Measurements from ENCODE around the gene COL13A1.

The COL13A1 gene

DNA sequence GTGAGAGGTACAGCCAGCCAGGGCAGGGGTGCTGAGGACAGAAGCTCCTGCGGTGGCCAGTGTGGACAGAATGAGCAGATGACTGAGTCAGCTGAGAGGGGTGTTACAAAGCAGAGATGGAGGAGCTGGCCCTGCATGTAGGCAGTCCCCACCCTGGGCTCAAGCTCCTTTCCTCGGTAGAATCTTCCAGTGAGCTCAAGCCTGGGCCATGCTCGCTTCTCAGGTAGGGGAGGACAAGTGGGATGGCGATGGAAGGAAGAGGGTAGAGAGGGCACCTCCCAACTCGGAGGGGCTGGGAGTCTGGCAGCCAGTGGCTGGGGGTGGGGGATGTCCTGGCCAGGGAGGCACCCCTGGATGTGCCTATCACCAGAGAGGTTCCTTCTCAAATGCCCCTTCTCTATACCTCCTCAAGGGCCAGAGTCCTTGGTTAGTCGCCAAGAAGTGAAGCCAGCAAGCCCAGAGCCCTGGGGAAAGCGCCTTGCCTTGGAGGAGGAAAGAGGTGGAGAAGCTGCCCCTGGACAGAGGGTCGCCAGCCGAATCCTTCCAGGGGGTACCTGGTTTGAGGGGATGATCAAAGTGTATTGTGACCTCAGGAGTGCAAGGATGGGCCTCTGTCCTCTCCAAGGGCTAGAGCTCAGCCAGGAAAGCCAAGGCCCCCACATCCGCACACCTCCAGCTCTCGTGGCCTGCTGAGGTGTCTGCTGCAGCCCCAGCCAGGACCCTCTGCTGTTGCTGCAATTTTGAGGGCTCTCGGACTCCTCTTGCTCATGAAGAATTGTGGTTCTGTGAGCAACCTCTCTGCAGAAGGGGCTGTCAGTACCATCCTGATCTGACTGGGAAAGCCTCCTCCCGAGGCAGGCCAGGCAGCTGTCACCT lies 162.4 kb downstream of the COL13A1 start:
- Histone ChIP-seq H3K27me3 (no peaks in the 10 kb centered on the region), H3K4me1 (peaks cover 0 to 9% (median 3%) of the 10 kb centered on the region in 4 donors), H3K9me3 (no peaks in the 10 kb centered on the region), H3K4me3 (no peak overlapping the region), H3K27ac (no peak overlapping the region), H3K36me3 (no peaks in the 10 kb centered on the region)
- DNase-seq, result no peak
- intact Hi-C loops (cut with DNase I; ENCODE audit: low total_unique reads), result no loop called here
- TF ChIP-seq, protein P1, sequence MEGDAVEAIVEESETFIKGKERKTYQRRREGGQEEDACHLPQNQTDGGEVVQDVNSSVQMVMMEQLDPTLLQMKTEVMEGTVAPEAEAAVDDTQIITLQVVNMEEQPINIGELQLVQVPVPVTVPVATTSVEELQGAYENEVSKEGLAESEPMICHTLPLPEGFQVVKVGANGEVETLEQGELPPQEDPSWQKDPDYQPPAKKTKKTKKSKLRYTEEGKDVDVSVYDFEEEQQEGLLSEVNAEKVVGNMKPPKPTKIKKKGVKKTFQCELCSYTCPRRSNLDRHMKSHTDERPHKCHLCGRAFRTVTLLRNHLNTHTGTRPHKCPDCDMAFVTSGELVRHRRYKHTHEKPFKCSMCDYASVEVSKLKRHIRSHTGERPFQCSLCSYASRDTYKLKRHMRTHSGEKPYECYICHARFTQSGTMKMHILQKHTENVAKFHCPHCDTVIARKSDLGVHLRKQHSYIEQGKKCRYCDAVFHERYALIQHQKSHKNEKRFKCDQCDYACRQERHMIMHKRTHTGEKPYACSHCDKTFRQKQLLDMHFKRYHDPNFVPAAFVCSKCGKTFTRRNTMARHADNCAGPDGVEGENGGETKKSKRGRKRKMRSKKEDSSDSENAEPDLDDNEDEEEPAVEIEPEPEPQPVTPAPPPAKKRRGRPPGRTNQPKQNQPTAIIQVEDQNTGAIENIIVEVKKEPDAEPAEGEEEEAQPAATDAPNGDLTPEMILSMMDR (IDR thresholded peaks at IDR 0.05), result no peak

DNA sequence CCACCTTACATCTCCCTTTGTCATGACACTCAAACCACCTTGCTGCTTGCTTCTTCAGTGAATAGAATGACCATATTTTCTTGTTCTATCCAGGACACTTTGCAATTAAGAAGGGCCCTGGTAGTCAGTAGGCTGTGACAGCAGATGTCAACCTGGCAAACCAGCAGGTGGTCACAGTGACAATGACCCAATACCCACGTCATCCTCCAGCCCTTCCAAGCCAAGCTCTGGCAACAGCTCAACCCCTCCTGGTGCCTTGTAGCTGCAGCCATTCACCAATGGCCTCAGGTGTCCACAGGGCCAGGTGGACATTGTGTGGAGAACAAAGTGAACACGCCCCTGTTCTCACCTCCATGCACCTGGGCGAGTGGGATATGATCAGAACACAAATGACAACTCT lies 163.4 kb downstream of the COL13A1 start:
- intact Hi-C loops (cut with DNase I; ENCODE audit: low total_unique reads), result no loop called here
- peaks cover 0 to 9% (median 3%) of the 10 kb centered on the region in 4 donors for H3K4me1 ChIP-seq
- H3K36me3 ChIP-seq, result no peaks in the 10 kb centered on the region
- TF ChIP-seq, protein P1 (IDR thresholded peaks at IDR 0.05), result no peak
- DNase-seq, result no peak
- no peaks in the 10 kb centered on the region for H3K27me3 ChIP-seq
- no peaks in the 10 kb centered on the region for H3K9me3 ChIP-seq
- no peak overlapping the region for H3K4me3 ChIP-seq
- H3K27ac ChIP-seq, result no peak overlapping the region

DNA sequence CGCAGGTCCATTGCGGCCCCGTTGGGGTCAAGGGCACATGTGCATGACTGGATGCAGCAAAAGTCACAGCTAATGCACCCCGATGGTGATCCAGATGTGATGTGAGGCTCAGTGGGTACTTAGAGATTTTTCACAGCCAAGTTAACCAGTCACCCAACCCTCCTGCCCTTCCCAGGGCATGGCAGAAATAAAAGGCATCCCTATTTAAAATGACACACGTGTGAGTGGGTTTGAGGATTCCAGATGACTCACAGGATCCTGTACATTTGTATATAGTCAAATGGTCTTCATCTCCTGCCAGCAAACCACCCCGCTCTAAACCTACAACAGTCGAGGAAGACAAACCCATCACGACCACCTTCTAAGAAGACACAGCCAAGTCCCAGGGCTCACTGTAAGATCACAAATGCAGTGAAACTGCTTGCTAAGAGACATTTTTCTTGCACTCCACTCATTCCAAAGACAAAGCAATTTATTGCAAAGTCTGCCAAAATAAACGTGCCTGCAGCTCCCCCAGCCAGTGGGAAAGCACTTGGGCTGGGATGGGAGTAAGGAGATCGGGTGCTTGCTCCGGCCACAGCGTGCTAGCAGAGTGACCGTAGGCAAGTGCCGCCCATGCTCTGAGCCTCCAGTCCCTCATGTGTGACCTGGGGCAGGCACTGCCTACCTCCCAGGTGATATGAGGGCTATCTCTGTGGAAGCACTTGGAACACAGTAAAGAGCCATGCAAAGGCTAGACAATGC lies 164.4 kb downstream of the COL13A1 start:
- H3K36me3 ChIP-seq, result no peaks in the 10 kb centered on the region
- H3K27ac ChIP-seq, result no peak overlapping the region
- DNase-seq, result no peak
- no peaks in the 10 kb centered on the region for H3K9me3 ChIP-seq
- TF ChIP-seq, protein P1 (IDR thresholded peaks at IDR 0.05), result no peak
- peaks cover 0 to 9% (median 3%) of the 10 kb centered on the region in 4 donors for H3K4me1 ChIP-seq
- H3K27me3 ChIP-seq, result no peaks in the 10 kb centered on the region
- H3K4me3 ChIP-seq, result no peak overlapping the region
- intact Hi-C loops (cut with DNase I; ENCODE audit: low total_unique reads), result no loop called here

DNA sequence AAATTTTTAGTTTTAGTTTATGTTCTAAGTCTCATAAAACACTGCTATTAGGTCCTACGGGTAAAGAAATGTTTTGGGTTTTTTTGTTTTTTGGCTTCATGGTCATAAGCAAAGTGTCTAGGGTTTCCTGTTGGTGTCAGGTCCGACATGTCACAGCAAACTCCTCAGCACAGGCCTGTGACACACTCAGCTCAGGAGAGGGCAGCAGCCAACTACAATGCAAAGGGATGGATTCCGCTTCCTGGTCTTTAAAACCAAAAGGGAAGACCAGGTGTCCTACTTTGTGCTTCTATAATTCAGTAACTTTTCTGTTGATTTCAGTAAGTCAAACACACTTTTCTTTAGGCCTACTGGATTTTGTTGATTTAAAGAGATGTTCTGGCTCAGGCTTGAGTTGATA lies 167.1 kb downstream of the COL13A1 start:
- H3K4me1 ChIP-seq, result peaks cover 0 to 9% (median 3%) of the 10 kb centered on the region in 4 donors
- no peak overlapping the region for H3K4me3 ChIP-seq
- intact Hi-C loops (cut with DNase I; ENCODE audit: low total_unique reads), result no loop called here
- no peak overlapping the region for H3K27ac ChIP-seq
- H3K27me3 ChIP-seq, result no peaks in the 10 kb centered on the region
- no peaks in the 10 kb centered on the region for H3K36me3 ChIP-seq
- no peaks in the 10 kb centered on the region for H3K9me3 ChIP-seq
- DNase-seq, result no peak
- TF ChIP-seq, protein P1 (IDR thresholded peaks at IDR 0.05), result no peak

DNA sequence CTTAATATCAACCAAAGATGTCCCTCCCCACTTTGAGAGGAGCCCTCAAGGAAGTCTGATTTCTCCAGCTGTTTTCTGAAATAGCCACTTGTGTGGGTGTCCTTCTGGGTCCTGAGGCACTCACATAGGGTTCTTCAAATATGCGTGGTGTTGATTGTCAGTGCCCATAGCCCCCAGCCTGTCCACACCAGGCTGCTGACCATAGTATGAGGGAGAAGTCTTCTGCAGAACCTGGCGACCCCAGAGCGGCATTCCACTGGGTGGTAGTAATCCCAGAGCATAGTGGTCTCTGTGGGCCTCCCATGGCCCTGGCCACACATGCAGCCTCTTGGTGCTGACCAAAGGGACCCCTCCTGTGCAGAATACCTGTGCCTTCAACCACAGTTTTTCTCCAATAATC lies 168.3 kb downstream of the COL13A1 start:
- H3K4me3 ChIP-seq, result no peak overlapping the region
- DNase-seq, result no peak
- TF ChIP-seq, protein P1 (IDR thresholded peaks at IDR 0.05), result no peak
- intact Hi-C loops (cut with DNase I; ENCODE audit: low total_unique reads), result no loop called here
- H3K27me3 ChIP-seq, result no peaks in the 10 kb centered on the region
- peaks cover 0 to 9% (median 3%) of the 10 kb centered on the region in 4 donors for H3K4me1 ChIP-seq
- no peaks in the 10 kb centered on the region for H3K9me3 ChIP-seq
- H3K27ac ChIP-seq, result no peak overlapping the region
- H3K36me3 ChIP-seq, result no peaks in the 10 kb centered on the region

Data from tibial artery (tissue), 4 donors.